Common myeloid progenitor, CD34-positive (primary cell): ENCODE measurements around the gene PRPH2.

Source experiments
- CTCF ChIA-PET: fragments of 350-600 bp; sonication (Branson Sonifier 250); formaldehyde crosslinking; loops from one replicate; lab custom pipeline; 2021; ENCODE audit warnings: antibody characterized with exemption; lab: Charles Lee
- POLR2A ChIA-PET: fragments of 350-600 bp; sonication (Branson Sonifier 250); formaldehyde crosslinking; loops from one replicate; lab custom pipeline; 2021; ENCODE audit warnings: antibody characterized with exemption; lab: Charles Lee
- DNase-seq, 3 donors: peaks; one replicate each; pipeline versions ENCODE4 v3.0.0 to v3.0.0-alpha.2; 2013
- H3K27ac ChIP-seq, 2 experiments: 1 replicate in 1 of 2; 2 replicates in 1 of 2; pipeline ENCODE4 v1.7.0; 2013; ENCODE audit warnings: inconsistent platforms in 2 of 2, low read length in 2 of 2, mild to moderate bottlenecking in 2 of 2, low read depth in 1 of 2, moderate library complexity in 1 of 2; ENCODE audit not compliant: severe bottlenecking in 2 of 2, insufficient read depth in 1 of 2, poor library complexity in 1 of 2
- H3K27me3 ChIP-seq, 5 experiments: replicated peaks in 2 of 5; 1 replicate in 3 of 5; 2 replicates in 2 of 5; pipeline versions ENCODE4 v1.6.1 to v1.7.0; 2013; ENCODE audit warnings: low read length in 4 of 5, mild to moderate bottlenecking in 2 of 5, moderate library complexity in 2 of 5, inconsistent platforms in 1 of 5; ENCODE audit not compliant: insufficient read depth in 5 of 5, control insufficient read depth in 4 of 5
- H3K36me3 ChIP-seq, 4 experiments: 1 replicate in 2 of 4; 2 replicates in 2 of 4; pipeline versions ENCODE4 v1.6.1 to v1.7.0; 2013; ENCODE audit warnings: low read length in 3 of 4, control low read depth in 1 of 4, mild to moderate bottlenecking in 1 of 4; ENCODE audit not compliant: control insufficient read depth in 4 of 4, insufficient read depth in 4 of 4
- H3K4me1 ChIP-seq, 4 experiments: 1 replicate in 3 of 4; 2 replicates in 1 of 4; pipeline versions ENCODE4 v1.6.1 to v1.7.1; 2013; ENCODE audit warnings: low read length in 3 of 4, mild to moderate bottlenecking in 3 of 4, control low read depth in 1 of 4, inconsistent platforms in 1 of 4, moderate library complexity in 1 of 4; ENCODE audit not compliant: control insufficient read depth in 4 of 4, insufficient read depth in 4 of 4; ENCODE audit errors: control extremely low read depth in 1 of 4
- H3K4me3 ChIP-seq, 7 experiments: 1 replicate in 4 of 7; 2 replicates in 3 of 7; pipeline versions ENCODE4 v1.5.1 to v1.7.0; 2013; ENCODE audit warnings: mild to moderate bottlenecking in 7 of 7, low read length in 6 of 7, moderate library complexity in 6 of 7, inconsistent platforms in 2 of 7, low read depth in 2 of 7, control low read depth in 1 of 7; ENCODE audit not compliant: insufficient read depth in 4 of 7, control insufficient read depth in 1 of 7; ENCODE audit errors: extremely low read depth in 1 of 7
- H3K9me3 ChIP-seq, 5 experiments: 1 replicate in 4 of 5; 2 replicates in 1 of 5; pipeline versions ENCODE4 v1.6.1 to v1.7.1; 2013; ENCODE audit warnings: low read length in 4 of 5, mild to moderate bottlenecking in 2 of 5, inconsistent platforms in 1 of 5, low read depth in 1 of 5, moderate library complexity in 1 of 5; ENCODE audit not compliant: control insufficient read depth in 4 of 5, insufficient read depth in 2 of 5; ENCODE audit errors: control extremely low read depth in 1 of 5
- WGBS: methylation state at CpG from one replicate; pipeline ENCODE4 v1.1.5; 2013; ENCODE audit not compliant: insufficient coverage; 5-methylcytosine and 5-hydroxymethylcytosine counted together

Gene PRPH2

DNA sequence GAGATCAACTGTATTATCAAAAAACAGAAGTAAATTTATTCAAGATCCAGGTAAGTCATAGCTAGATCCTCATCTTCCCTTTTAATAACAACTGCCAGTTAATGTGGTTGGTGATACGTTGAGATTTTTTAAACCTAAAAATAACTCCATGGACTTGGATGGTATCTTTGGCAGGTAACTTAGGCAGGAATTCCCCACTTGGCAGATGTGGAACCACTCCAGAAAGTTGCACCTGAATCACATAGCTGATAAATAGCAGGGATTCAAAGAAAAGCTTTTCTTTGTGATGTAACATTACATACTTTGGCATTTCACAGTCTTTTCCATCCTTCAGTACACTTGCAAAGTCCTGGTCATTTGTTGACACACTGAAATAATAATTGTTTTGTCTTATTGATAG is 62.6 kb downstream of the PRPH2 start:
- Histone ChIP-seq H3K27me3 (no peaks in the 10 kb centered on the region), H3K4me1 (no peaks in the 10 kb centered on the region), H3K27ac (no peak overlapping the region), H3K9me3 (no peaks in the 10 kb centered on the region), H3K36me3 (peaks cover 28 to 68% (median 45%) of the 10 kb centered on the region in 4 experiments), H3K4me3 (no peak overlapping the region)
- WGBS = 100% methylated on average over 1 of the region's 1 CpG
- CTCF ChIA-PET = interaction anchor here (0.6 to 5.9 kb wide), 7 partner anchors 9 to 490 kb away, joined by 3 to 58 read pairs (median 6); partner anchors contain the start of gene RPL7L1
- DNase-seq = no peak
- POLR2A ChIA-PET = no interaction called here

- no peak overlapping the region for H3K27ac ChIP-seq
- no peak for DNase-seq
- H3K36me3 ChIP-seq = peaks cover 22 to 79% (median 41%) of the 10 kb centered on the region in 4 experiments
- WGBS = 100% methylated on average over 3 of the region's 5 CpGs
- no peaks in the 10 kb centered on the region for H3K9me3 ChIP-seq
- H3K4me1 ChIP-seq = no peaks in the 10 kb centered on the region
- no peak overlapping the region for H3K4me3 ChIP-seq
- H3K27me3 ChIP-seq = no peaks in the 10 kb centered on the region
- POLR2A ChIA-PET = no interaction called here
- CTCF ChIA-PET = interaction anchor here (0.6 to 1.1 kb wide), 4 partner anchors 9 to 324 kb away, joined by 3 to 6 read pairs (median 3); no protein-coding TSS in a partner anchor
These were observed 68.5 kb downstream of the PRPH2 start for GRCh38 chr6:42653851-42654250.

GRCh38 chr6:42652024-42652746 is 70.2 kb downstream of the PRPH2 start:
- DNase-seq = no peak
- H3K27ac ChIP-seq = no peak overlapping the region
- H3K4me1 ChIP-seq = no peaks in the 10 kb centered on the region
- POLR2A ChIA-PET = no interaction called here
- CTCF ChIA-PET = interaction anchor here (0.8 to 3.0 kb wide), 3 partner anchors 10 to 227 kb away, joined by 3 to 18 read pairs (median 3); partner anchors contain the start of gene RPL7L1
- 80% methylated on average over 1 of the region's 5 CpGs for WGBS
- H3K36me3 ChIP-seq = peaks cover 30 to 74% (median 40%) of the 10 kb centered on the region in 4 experiments
- H3K27me3 ChIP-seq = no peaks in the 10 kb centered on the region
- H3K9me3 ChIP-seq = no peaks in the 10 kb centered on the region
- no peak overlapping the region for H3K4me3 ChIP-seq
